ENCODE results near the gene MRPL40.

Gene MRPL40

GRCh38 chr22:19432133-19432851, at the start of gene MRPL40:
TSS of gene MRPL40 (plus strand) at chr22:19432545. CDS start at chr22:19432555, 10 bp downstream.
- DNase-seq = peak; percentile 46

DNA sequence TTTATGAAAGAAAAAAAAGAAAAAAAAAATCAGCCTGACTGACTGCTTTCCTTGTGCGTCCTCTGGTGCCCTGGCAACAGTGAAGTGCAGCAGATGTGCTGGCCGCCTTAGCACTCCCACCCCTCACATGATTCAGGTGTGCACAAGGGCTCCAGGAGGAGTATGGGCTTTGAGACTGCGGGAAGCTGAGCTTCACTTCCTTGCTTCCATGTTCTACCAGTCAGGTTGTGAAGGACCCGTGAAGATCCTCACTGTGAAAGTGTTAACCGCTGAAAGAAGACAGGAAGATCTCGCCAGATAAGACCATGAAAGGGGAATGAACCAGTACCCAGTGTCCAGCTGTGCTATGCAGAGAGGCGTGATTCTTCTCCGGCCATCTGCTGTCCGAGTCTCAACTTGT, 49.1 kb upstream of the MRPL40 start:
- DNase-seq = no peak

DNA sequence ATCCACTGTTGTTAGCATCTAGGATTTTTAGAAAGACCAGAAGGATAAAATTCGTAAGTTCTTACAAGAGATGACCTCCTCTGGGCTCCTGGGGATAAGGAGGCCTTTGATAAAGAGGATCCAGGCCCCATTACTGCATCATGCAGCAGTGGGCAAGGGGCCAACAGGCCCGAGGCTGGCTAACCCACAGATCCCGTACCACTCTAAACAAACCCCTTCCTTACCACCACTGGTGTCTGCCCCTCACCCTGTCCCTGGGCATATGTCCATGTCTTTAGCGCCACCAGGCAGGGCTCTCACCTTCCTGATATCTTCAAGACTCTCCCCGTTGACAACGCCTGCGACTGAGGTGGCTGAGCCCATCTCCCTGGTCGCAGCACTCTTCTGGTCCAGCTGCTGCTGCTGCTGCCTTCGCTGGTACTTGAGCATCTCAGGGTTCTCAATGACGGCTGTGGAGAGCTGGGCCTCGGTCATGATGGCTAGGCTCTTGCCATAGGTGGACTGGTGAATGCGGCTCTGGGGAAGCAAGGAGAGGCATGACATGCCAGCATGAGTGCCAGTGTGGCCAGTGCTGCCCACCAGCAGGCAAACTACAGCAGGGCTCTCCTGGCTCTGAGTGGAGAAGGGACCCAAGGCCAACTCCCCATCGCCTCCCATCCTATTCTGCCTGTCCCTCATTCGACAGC, 47.0 kb upstream of the MRPL40 start:
- DNase-seq = no peak

DNA sequence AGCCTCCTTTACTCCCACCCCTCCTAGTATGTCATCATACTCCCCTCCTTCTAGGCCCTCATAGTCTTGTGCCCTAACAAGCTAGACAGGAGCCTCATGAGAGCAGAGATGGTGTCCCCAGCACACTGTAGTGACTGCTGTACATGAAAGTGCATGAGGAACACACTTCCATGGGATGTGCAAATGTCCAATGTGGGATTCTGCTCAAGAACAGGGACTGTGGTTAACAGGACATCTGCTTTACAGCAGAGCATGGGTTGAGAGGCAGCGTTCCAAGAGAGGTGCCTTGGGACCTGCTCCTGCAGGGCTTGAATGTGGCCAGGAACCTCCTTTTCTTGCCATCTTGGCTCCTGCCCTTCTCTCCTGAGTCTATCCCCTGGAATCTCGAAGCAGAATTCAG, 46.1 kb upstream of the MRPL40 start:
- DNase-seq = no peak

- DNase-seq = no peak
These were observed 45.3 kb upstream of the MRPL40 start for GRCh38 chr22:19387038-19387437.

GRCh38 chr22:19387575-19387974, 44.8 kb upstream of the MRPL40 start:
- no peak for DNase-seq

- no peak for DNase-seq
These were observed 38.6 kb upstream of the MRPL40 start for GRCh38 chr22:19393704-19394103.

DNA sequence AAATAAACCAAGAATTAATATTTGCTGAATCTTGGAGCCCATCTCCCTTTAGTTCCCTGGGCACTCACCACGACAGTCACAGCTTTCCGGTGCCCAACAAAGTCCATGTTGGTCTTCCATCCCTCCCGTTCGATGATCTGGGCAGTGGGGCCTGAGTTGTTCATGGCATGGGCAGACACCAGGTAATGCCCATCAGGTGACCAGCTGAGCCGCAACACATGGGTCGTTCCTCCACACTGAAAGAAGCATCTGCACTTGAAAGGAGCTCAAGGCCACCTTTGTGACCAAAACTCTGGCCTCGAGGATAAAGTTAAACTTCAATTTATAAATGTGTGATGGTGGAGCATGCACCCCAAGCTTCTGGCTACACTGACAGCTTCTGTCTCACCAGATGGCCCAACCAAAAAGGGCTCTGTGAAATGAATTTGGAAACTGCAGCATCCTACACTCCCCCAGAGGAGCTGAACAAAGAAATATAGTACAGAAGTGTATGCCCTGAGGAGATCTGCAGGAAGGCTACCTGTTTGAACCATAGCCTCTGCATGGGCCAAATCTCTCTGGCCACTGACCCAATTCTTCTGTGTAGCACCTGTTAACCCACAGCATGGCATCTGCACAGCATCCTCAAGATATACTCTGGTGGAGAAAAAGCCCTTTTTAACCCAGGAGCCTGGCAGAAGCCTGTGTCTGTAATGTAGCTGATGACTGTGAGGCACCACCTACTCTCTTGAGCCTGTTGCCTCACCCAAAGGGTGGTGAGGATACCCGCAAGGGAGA, 37.9 kb upstream of the MRPL40 start:
- no peak for DNase-seq

DNA sequence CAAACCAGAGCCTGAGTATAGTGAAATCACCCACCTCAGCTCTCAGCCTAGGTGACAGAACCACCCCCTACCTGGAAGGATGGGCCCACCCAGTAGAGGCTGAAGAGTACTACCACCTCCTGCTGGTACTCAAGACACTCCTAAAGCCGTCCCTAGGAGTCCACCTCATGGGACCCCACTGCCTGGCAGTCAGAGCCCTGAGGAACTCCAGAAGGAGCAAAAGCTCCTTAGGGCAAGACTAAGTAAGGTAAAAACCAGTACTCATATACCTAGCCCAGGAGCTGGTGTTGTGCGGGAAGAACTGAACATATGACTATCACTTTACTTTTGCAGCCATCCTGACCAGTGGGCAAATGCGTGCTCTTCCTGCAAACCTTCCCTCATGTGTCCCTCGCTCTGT, 37.1 kb upstream of the MRPL40 start:
- DNase-seq = no peak

- DNase-seq = no peak
These were observed 35.8 kb upstream of the MRPL40 start for GRCh38 chr22:19396561-19396933.

- no peak for DNase-seq
These were observed 35.2 kb upstream of the MRPL40 start for GRCh38 chr22:19396934-19397733.

DNA sequence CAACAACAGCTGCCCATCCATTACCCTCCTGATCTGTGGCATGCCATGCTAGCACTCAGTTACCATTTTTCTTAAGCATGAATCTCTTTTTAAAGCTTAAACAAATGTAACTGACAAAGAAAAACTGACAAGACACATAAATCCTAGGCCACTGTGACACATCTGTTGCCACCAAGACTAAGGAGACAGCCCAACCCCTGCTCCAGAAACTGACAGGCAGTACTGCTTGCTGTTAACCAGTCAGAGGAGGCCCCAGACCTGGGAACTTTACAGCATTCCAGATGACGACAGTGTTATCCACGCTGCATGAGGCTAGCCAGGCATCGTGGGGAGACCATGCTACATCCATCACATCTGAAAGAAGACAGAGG, 34.6 kb upstream of the MRPL40 start:
- no peak for DNase-seq

DNA sequence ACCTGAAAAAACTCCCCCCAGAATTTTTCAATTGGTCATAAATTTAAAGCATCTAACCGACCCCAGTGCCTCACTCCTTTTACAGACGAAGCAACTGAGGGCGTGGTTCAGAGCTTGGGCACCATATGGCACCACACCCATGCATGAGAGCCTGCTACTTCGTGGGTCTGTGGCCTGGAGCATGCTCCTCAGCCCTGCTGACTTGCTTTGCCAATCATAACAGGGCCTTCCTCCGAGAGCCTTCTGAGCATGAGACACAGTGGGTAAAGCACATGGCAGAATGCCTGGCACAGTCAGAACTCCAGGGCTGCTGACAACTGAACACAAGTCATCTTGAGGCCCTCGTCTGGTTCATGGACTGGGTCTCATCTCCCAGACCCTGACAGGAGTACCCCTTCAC, 34.1 kb upstream of the MRPL40 start:
- no peak for DNase-seq

DNA sequence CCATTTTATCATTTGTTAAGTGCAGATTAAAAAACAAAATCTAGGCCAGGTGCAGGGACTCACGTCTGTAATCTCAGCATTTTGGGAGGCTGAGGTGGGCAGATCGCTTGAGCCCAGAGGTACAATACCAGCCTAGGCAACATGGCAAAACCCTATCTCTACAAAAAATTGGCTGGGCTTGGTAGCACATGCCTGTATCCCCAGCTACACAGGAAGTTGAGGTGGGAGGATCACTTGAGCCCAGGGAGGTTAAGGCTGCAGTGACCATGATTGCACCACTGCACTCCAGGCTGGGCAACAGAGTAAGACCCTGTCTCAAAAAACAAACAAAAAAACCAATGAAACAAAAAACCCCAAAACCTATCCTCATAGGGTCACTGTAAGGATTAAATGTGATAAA, 33.7 kb upstream of the MRPL40 start:
- no peak for DNase-seq

GRCh38 chr22:19400881-19401280, 31.5 kb upstream of the MRPL40 start:
- no peak for DNase-seq

DNA sequence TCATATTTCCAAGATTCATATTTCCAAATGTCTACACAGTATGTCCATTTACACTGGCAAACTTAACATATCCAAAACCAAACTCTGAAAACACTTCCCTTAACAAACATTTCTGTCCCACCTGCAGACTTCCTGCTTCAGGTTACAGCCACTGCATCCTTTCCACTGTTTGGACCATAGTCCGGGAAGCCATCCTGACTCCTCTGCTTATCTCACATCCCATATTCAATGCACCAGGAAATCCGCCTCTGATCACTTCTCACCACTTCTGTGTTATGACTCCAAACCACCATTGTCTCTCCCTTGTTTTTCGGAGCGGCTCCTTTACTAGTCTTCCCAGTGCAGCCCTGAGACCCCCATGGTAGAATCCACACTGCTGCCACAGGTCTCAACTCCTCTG, 30.9 kb upstream of the MRPL40 start:
- no peak for DNase-seq

- no peak for DNase-seq
These were observed 29.6 kb upstream of the MRPL40 start for GRCh38 chr22:19402642-19403191.

- no peak for DNase-seq
These were observed 27.7 kb upstream of the MRPL40 start for GRCh38 chr22:19404676-19405075.

GRCh38 chr22:19405133-19405532, 27.2 kb upstream of the MRPL40 start:
- DNase-seq = no peak

DNA sequence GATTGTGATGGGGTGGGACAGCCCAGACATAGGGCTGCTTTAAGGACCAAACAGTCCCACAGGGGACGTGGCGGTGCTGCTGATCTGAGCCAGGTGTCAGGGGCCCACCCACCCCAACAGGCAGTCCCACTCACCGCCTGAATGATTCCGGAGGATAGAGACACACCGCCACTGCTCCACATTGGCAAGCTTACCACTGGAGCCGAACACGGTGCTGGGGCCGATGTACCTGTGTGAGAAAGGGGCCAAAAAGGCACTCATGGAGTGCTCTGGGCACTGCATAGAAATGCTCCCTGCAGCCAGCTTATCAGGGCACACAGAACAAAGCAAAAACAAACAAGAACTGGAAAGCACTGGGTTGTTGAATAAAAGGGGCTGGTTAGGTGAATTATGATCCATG, 26.7 kb upstream of the MRPL40 start:
- no peak for DNase-seq

GRCh38 chr22:19406281-19406811, 26.0 kb upstream of the MRPL40 start:
- no peak for DNase-seq

DNA sequence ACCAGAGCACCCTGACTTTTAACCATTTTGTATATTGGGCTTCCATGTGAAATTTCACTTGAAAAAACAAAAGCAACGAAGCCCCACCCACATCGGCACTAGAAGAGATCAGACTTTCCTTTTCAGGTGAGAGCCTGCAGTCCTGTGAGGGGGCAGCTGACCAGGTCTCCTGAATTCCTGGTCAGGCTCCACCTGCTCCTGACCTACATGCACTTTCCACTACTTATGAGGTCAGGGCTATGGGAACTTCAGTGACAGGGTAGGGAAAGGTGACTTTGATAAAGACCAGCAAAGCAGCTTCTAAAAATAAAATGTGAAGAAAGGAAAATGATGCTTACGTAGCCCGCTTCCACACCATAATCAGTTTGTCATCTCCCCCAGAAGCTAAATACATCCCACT, 25.5 kb upstream of the MRPL40 start:
- no peak for DNase-seq

Measured in NCI-H2029 treated with DMSO at 0.1 percent for 48 hours (cell line).